H1 (cell line): Measurements from ENCODE around the gene TNFAIP2. TPM values are rescaled to one million over a fixed set of nuclear protein-coding genes. Genes with fewer than 3 reads are reported as not detected.

ENCODE experiments used
- CTCF ChIA-PET: fragments of 300-600 bp; sonication (Branson Sonifier 250); formaldehyde crosslinking; loops from one replicate; lab custom pipeline; 2021; ENCODE audit not compliant: partially characterized antibody; lab: Charles Lee
- POLR2A ChIA-PET: fragments of 300-600 bp; sonication (Branson Sonifier 250); formaldehyde crosslinking; loops from one replicate; lab custom pipeline; 2021; ENCODE audit warnings: inconsistent platforms; ENCODE audit not compliant: partially characterized antibody; lab: Charles Lee
- DNase-seq, 2 experiments: peaks; one replicate each; pipeline versions ENCODE4 v3.0.0 to v3.0.0-alpha.2; 2010 to 2022; ENCODE audit warnings: low spot score in 2 of 2, low read depth in 1 of 2, mixed read lengths in 1 of 2
- FAIRE-seq: peaks from 2 replicates; lab custom pipeline; 2011; peaks lifted over from hg19 to GRCh38; lab: Jason Lieb, UNC
- H2AFZ ChIP-seq: 2 replicates; pipeline ENCODE4 v1.8.1; 2012; ENCODE audit warnings: low read length, inconsistent platforms
- H2AK5ac ChIP-seq: 2 replicates; pipeline ENCODE4 v1.6.1; 2013; ENCODE audit warnings: low read depth, low read length
- H2BK120ac ChIP-seq: replicated peaks from 2 replicates; pipeline ENCODE3; 2013; ENCODE audit warnings: low read depth, low read length, inconsistent platforms
- H2BK12ac ChIP-seq: 2 replicates; pipeline ENCODE4 v1.6.1; 2013; ENCODE audit warnings: low read depth, low read length
- H2BK15ac ChIP-seq: 2 replicates; pipeline ENCODE4 v1.6.1; 2013; ENCODE audit warnings: low read length
- H2BK20ac ChIP-seq: 2 replicates; pipeline ENCODE4 v1.6.1; 2013; ENCODE audit warnings: low read length
- H2BK5ac ChIP-seq: 2 replicates; pipeline ENCODE4 v1.6.1; 2013; ENCODE audit warnings: low read depth, low read length
- H3K14ac ChIP-seq: 2 replicates; pipeline ENCODE4 v1.6.1; 2013; ENCODE audit warnings: inconsistent platforms; ENCODE audit not compliant: insufficient read length
- H3K18ac ChIP-seq: 2 replicates; pipeline ENCODE4 v1.6.1; 2013; ENCODE audit warnings: low read length; ENCODE audit errors: extremely low read depth
- H3K23ac ChIP-seq: 2 replicates; pipeline ENCODE4 v1.6.1; 2013; ENCODE audit warnings: inconsistent platforms; ENCODE audit not compliant: insufficient read length
- H3K23me2 ChIP-seq: 2 replicates; pipeline ENCODE4 v1.6.1; 2013; ENCODE audit warnings: low read depth, low read length
- H3K27ac ChIP-seq: 2 replicates; pipeline ENCODE4 v1.6.1; 2011; ENCODE audit warnings: low read depth, low read length, inconsistent platforms
- H3K27me3 ChIP-seq, 4 experiments: replicated peaks in 1 of 4; 1 replicate in 1 of 4; 2 replicates in 3 of 4; pipeline versions ENCODE4 v1.6.1 to v1.8.1; 2011 to 2013; ENCODE audit warnings: low read length in 3 of 4, mild to moderate bottlenecking in 3 of 4, inconsistent platforms in 2 of 4, mixed read lengths in 2 of 4, moderate library complexity in 1 of 4; ENCODE audit not compliant: control insufficient read depth in 3 of 4, insufficient read depth in 3 of 4; ENCODE audit errors: extremely low read depth in 1 of 4
- H3K36me3 ChIP-seq, 4 experiments: 2 replicates each; pipeline versions ENCODE4 v1.6.1 to v1.8.1; 2011 to 2013; ENCODE audit warnings: mild to moderate bottlenecking in 4 of 4, low read length in 3 of 4, moderate library complexity in 2 of 4, control low read depth in 1 of 4, inconsistent platforms in 1 of 4; ENCODE audit not compliant: insufficient read depth in 4 of 4, control insufficient read depth in 2 of 4
- H3K4ac ChIP-seq: replicated peaks from 2 replicates; pipeline ENCODE3; 2013; ENCODE audit warnings: low read length, low read depth, mixed read lengths, inconsistent platforms; ENCODE audit not compliant: insufficient read length
- H3K4me1 ChIP-seq, 4 experiments: replicated peaks in 1 of 4; 1 replicate in 1 of 4; 2 replicates in 3 of 4; pipeline versions ENCODE4 v1.6.1 to v1.8.1; 2011 to 2013; ENCODE audit warnings: low read length in 3 of 4, inconsistent platforms in 2 of 4, mixed read lengths in 1 of 4; ENCODE audit not compliant: insufficient read depth in 4 of 4, control insufficient read depth in 3 of 4
- H3K4me2 ChIP-seq, 2 experiments: 2 replicates each; pipeline versions ENCODE4 v1.6.1 to v1.8.1; 2011 to 2013; ENCODE audit warnings: low read depth in 2 of 2, low read length in 2 of 2, control low read depth in 1 of 2, inconsistent platforms in 1 of 2, mild to moderate bottlenecking in 1 of 2; ENCODE audit not compliant: insufficient read depth in 1 of 2
- H3K4me3 ChIP-seq, 4 experiments: fragments of 200-600, 300-600 bp in 1 of 4; sonication (generic), shearing (Covaris generic), sonication (Bioruptor Twin) in 1 of 4; 2 replicates each; pipeline versions ENCODE4 v1.5.1 to v1.8.1; 2011 to 2016; ENCODE audit warnings: low read length in 4 of 4, low read depth in 3 of 4, control low read depth in 2 of 4, inconsistent platforms in 2 of 4, mild to moderate bottlenecking in 2 of 4, mixed read lengths in 1 of 4, moderate library complexity in 1 of 4; ENCODE audit not compliant: insufficient read depth in 2 of 4; ENCODE audit errors: extremely low read depth in 1 of 4
- H3K56ac ChIP-seq: replicated peaks from 2 replicates; pipeline ENCODE3; 2013; ENCODE audit warnings: low read depth, mild to moderate bottlenecking, mixed read lengths, low read length, inconsistent platforms; ENCODE audit not compliant: insufficient read length
- H3K79me1 ChIP-seq: 2 replicates; pipeline ENCODE4 v1.6.1; 2013; ENCODE audit warnings: low read depth, low read length, control low read depth
- H3K79me2 ChIP-seq, 2 experiments: 2 replicates each; pipeline versions ENCODE4 v1.6.1 to v1.8.1; 2012 to 2013; ENCODE audit warnings: low read length in 2 of 2, mild to moderate bottlenecking in 2 of 2, inconsistent platforms in 1 of 2; ENCODE audit not compliant: insufficient read depth in 2 of 2, control insufficient read depth in 1 of 2
- H3K9ac ChIP-seq, 4 experiments: replicated peaks in 1 of 4; 1 replicate in 1 of 4; 2 replicates in 3 of 4; pipeline versions ENCODE4 v1.6.1 to v1.8.1; 2011 to 2013; ENCODE audit warnings: low read depth in 3 of 4, low read length in 3 of 4, control low read depth in 2 of 4, mild to moderate bottlenecking in 2 of 4, moderate library complexity in 2 of 4, inconsistent platforms in 1 of 4; ENCODE audit errors: extremely low read depth in 1 of 4
- H3K9me3 ChIP-seq, 2 experiments: 2 replicates each; pipeline versions ENCODE4 v1.6.1 to v1.8.1; 2012 to 2013; ENCODE audit warnings: mild to moderate bottlenecking in 2 of 2, moderate library complexity in 2 of 2, control low read depth in 1 of 2, inconsistent platforms in 1 of 2, low read depth in 1 of 2, low read length in 1 of 2, mixed read lengths in 1 of 2; ENCODE audit not compliant: insufficient read depth in 2 of 2
- H4K20me1 ChIP-seq, 2 experiments: replicated peaks in 1 of 2; 2 replicates each; pipeline versions ENCODE3 to v1.8.1; 2011 to 2013; ENCODE audit warnings: inconsistent platforms in 2 of 2, low read length in 2 of 2, mild to moderate bottlenecking in 1 of 2; ENCODE audit not compliant: insufficient read depth in 2 of 2, control insufficient read depth in 1 of 2
- H4K5ac ChIP-seq: 2 replicates; pipeline ENCODE4 v1.6.1; 2013; ENCODE audit warnings: low read length, low read depth, mixed read lengths, inconsistent platforms; ENCODE audit not compliant: insufficient read length
- H4K8ac ChIP-seq: 2 replicates; pipeline ENCODE4 v1.8.0; 2013; ENCODE audit warnings: mild to moderate bottlenecking, moderate library complexity, low read length, inconsistent platforms; ENCODE audit not compliant: insufficient read depth; ENCODE audit errors: extremely low read depth
- H4K91ac ChIP-seq: replicated peaks from 2 replicates; pipeline ENCODE3; 2013; ENCODE audit warnings: low read length, mixed read lengths, inconsistent platforms; ENCODE audit not compliant: insufficient read length
- BRCA1 ChIP-seq: IDR thresholded peaks from 2 replicates; pipeline ENCODE4 v1.6.1; 2012; ENCODE audit warnings: low read depth, low read length, improper control_type of control experiment
- RBBP5 ChIP-seq: IDR thresholded peaks from 2 replicates; pipeline ENCODE4 v1.7.1; 2012; ENCODE audit warnings: low read depth, mild to moderate bottlenecking, inconsistent platforms, low read length, moderate library complexity, borderline replicate concordance
- TEAD4 ChIP-seq: IDR thresholded peaks from 2 replicates; pipeline ENCODE4 v1.6.1; 2012; ENCODE audit warnings: low read depth, low read length, inconsistent platforms, mixed read lengths
- WGBS, 2 experiments: shearing (Covaris generic) in 1 of 2; methylation state at CpG; one replicate each; pipeline versions ENCODE4 v1.1.6 to v1.1.7; 2013 to 2015; ENCODE audit warnings: low lambda C conversion rate in 2 of 2, mixed read lengths in 2 of 2, inconsistent platforms in 1 of 2, low coverage in 1 of 2, missing lambda C conversion rate in 1 of 2; ENCODE audit not compliant: insufficient replicate concordance in 2 of 2, insufficient coverage in 1 of 2, insufficient read length in 1 of 2; ENCODE audit errors: extremely low coverage in 1 of 2, missing lambda C conversion rate in 1 of 2; 5-methylcytosine and 5-hydroxymethylcytosine counted together
- long read RNA-seq, 2 experiments: library from RNA in 1 of 2; library from capped mRNA in 1 of 2; stranded (forward); transcript quantifications; one replicate each; pipeline ENCODE4 v2.0.0, GENCODE V29; 2021; ENCODE audit warnings: inconsistent platforms in 1 of 2
- polyA minus RNA-seq, 3 experiments: library from RNA; depleted of rRNA, polyadenylated mRNA; stranded (reverse); fragments of >200 nt; gene quantifications; 1 replicate in 2 of 3; 2 replicates in 1 of 3; pipeline ENCODE4 v1.2.3, GENCODE V29; 2011
- polyA plus RNA-seq, 7 experiments: library from polyadenylated mRNA; depleted of rRNA in 3 of 7; stranded (reverse) in 5 of 7; unstranded in 2 of 7; fragments of >200 nt in 5 of 7; fragments of 200-250 nt in 2 of 7; gene quantifications; 1 replicate in 5 of 7; 2 replicates in 1 of 7; 4 replicates in 1 of 7; pipeline versions ENCODE4 v1.2.1 to v1.2.3, GENCODE V29; 2011 to 2013; ENCODE audit warnings: missing spikeins in 2 of 7, mixed read lengths in 2 of 7
- total RNA-seq: library from RNA; stranded (reverse); fragmentation: NEBNext Ultra II Directional; extraction: Animal tissue kit (Norgen Biotek cat#: 25700); gene quantifications from 2 replicates; pipeline ENCODE4 v1.2.1, GENCODE V29; 2021
- TF ChIP-seq, protein P1 (sequence below): IDR thresholded peaks from 2 replicates; pipeline ENCODE4 v1.6.1; 2012; ENCODE audit warnings: inconsistent platforms

The TNFAIP2 gene, protein sequence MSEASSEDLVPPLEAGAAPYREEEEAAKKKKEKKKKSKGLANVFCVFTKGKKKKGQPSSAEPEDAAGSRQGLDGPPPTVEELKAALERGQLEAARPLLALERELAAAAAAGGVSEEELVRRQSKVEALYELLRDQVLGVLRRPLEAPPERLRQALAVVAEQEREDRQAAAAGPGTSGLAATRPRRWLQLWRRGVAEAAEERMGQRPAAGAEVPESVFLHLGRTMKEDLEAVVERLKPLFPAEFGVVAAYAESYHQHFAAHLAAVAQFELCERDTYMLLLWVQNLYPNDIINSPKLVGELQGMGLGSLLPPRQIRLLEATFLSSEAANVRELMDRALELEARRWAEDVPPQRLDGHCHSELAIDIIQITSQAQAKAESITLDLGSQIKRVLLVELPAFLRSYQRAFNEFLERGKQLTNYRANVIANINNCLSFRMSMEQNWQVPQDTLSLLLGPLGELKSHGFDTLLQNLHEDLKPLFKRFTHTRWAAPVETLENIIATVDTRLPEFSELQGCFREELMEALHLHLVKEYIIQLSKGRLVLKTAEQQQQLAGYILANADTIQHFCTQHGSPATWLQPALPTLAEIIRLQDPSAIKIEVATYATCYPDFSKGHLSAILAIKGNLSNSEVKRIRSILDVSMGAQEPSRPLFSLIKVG
- total RNA-seq (28.3 and 33.3 TPM in 2 replicates), polyA plus RNA-seq (2011; rRNA removed) (34.5 and 37.6 TPM in 2 replicates), polyA minus RNA-seq (2011; rRNA and poly(A)+ RNA removed) (14.2 and 16.0 TPM in 2 replicates)
- polyA plus RNA-seq (2011; cell fraction: cytosol; rRNA removed): 24.9 TPM
- 145 TPM for polyA plus RNA-seq (2011; cell fraction: nucleus; rRNA removed)
- polyA plus RNA-seq (2012, experiment 1 of 2): 23.2 to 37.9 TPM (median 33.7 TPM) in 4 replicates
- polyA plus RNA-seq (2012, experiment 2 of 2): 38.1 TPM
- polyA plus RNA-seq (2013, experiment 1 of 2): 22.4 TPM
- polyA plus RNA-seq (2013, experiment 2 of 2): 21.9 TPM
- 19.6 TPM for polyA minus RNA-seq (2011; cell fraction: cytosol; rRNA and poly(A)+ RNA removed)
- polyA minus RNA-seq (2011; cell fraction: nucleus; rRNA and poly(A)+ RNA removed): 16.3 TPM
- long read RNA-seq, experiment 1, partial matches to known transcripts: 2 of 7 reads
- long read RNA-seq, experiment 1, other reads (novel, unspliced or antisense): 5 of 7 reads
- long read RNA-seq, experiment 2, partial matches to known transcripts: 0 of 1 reads
- long read RNA-seq, experiment 2, other reads (novel, unspliced or antisense): 1 of 1 reads

DNA sequence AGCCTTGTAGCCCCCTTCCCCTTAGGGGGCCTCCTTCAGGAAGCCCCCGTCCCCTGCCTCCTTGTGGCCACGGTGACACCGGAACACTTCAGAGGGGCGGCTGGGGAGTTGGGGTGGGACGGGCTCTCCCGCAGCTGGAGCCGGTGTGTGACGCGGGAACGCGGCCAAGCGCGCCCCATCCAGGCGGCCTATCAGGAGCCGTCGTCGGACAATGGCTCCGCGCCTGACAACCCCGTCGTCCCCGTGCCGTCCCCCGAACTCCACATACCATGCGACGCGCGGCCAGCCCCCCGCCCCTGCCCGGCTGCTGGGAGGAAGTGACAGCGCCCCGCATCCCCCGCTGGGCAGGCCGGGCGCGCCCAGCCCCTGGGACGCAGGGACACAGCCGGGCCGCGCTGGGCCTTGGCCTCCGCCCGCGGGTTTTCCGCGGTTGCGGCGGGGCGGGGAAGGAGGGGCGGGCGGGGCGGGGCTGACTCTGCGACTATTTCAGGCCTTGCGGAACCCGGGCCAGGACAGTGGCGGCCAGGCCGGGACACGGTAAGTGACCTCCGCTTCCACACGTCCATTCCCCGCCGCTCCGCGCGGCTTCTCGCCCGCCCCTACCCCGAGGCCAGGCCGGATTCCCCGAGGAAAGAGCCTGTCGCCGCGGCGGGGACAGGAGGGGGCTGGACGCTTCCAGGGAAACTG lies at the start of gene TNFAIP2:
Gene TNFAIP2 (plus strand): TSS at position 515 of the 687 bp plus-strand sequence. CDS start 2,997 bp downstream, outside the sequence.
- CTCF ChIA-PET: interaction anchor here (0.5 to 18.4 kb wide), 18 partner anchors 8 to 303 kb away, joined by 3 to 276 read pairs (median 4); no protein-coding TSS in a partner anchor
- Histone ChIP-seq H3K4me2 (peak within 1 kb of the TSS; percentile 68 to 83), H2BK20ac (peak within 1 kb of the TSS; percentile 80; the same call in 1 of the 2 replicates), H3K4me1 (peaks cover 0 to 39% (median 28%) of the 10 kb centered on the region in 4 experiments; a peak in 6 of 7 replicates), H3K23ac (no peak within 1 kb of the TSS), H4K8ac (peak within 1 kb of the TSS; percentile 62; the same call in 1 of the 2 replicates), H3K4me3 (peak within 1 kb of the TSS; percentile 36 to 62 (median 42)), H4K20me1 (peaks cover 6 to 12% of the 10 kb centered on the region in 2 experiments), H3K23me2 (peaks cover 5% of the 10 kb centered on the region; the same call in 1 of the 2 replicates), H3K79me1 (no peaks in the 10 kb centered on the region), H3K14ac (no peak within 1 kb of the TSS), H2BK120ac (peak within 1 kb of the TSS; percentile 61), H3K79me2 (no peaks in the 10 kb centered on the region), H3K9me3 (no peaks in the 10 kb centered on the region), H2BK5ac (peak within 1 kb of the TSS; percentile 75; the same call in 1 of the 2 replicates), H2BK12ac (peak within 1 kb of the TSS; percentile 75), H4K91ac (peak within 1 kb of the TSS; percentile 25), H4K5ac (no peak within 1 kb of the TSS), H2AK5ac (peak within 1 kb of the TSS; percentile 65; the same call in 1 of the 2 replicates), H3K18ac (peak within 1 kb of the TSS; percentile 83), H3K4ac (peak within 1 kb of the TSS; percentile 10), H2AFZ (no peak within 1 kb of the TSS; the same call in 1 of the 2 replicates), H3K27ac (no peak within 1 kb of the TSS), H3K56ac (peak within 1 kb of the TSS; percentile 37), H3K27me3 (peaks cover 0 to 45% (median 34%) of the 10 kb centered on the region in 4 experiments; a peak in 6 of 7 replicates), H2BK15ac (no peak within 1 kb of the TSS; the same call in 1 of the 2 replicates), H3K9ac (no peak within 1 kb of the TSS; a peak in 1 of 7 replicates), H3K36me3 (no peaks in the 10 kb centered on the region)
- DNase-seq (peak in 1 of 2 experiments; percentile 83), FAIRE-seq (no peak)
- WGBS, 2 experiments: 3% methylated on average over 15 of the region's 74 CpGs; no CpG with 5 or more reads in 1 of the 2 experiments
- POLR2A ChIA-PET: interaction anchor here (0.9 to 1.1 kb wide), 2 partner anchors 16 to 21 kb away, joined by 3 read pairs; no protein-coding TSS in a partner anchor
- TF ChIP-seq, protein P1, sequence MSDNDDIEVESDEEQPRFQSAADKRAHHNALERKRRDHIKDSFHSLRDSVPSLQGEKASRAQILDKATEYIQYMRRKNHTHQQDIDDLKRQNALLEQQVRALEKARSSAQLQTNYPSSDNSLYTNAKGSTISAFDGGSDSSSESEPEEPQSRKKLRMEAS: peak; percentile 87
- no peak for TF ChIP-seq RBBP5
- no peak for TF ChIP-seq BRCA1
- peak; percentile 40; the same call in 1 of the 2 replicates for TF ChIP-seq TEAD4
